Fibroblast of mammary gland (primary cell): ENCODE data around the gene MPI.

Source experiments
- DNase-seq: peaks from one replicate; pipeline ENCODE4 v3.0.0-alpha.2; 2010; ENCODE audit warnings: low read depth
- H3K4me3 ChIP-seq: 2 replicates; pipeline ENCODE4 v1.5.1; 2011; ENCODE audit warnings: low read depth, mild to moderate bottlenecking, low read length, moderate library complexity; ENCODE audit not compliant: control insufficient read depth
- CTCF ChIP-seq: conservative IDR thresholded peaks from 2 replicates; pipeline ENCODE4 v1.5.1; 2011; ENCODE audit warnings: low read depth, low read length, inconsistent platforms; ENCODE audit not compliant: control insufficient read depth, insufficient read depth

MPI gene

GRCh38 chr15:74843891-74844299 is 45.9 kb upstream of the MPI start:
- no peak overlapping the region for H3K4me3 ChIP-seq
- no peak for TF ChIP-seq CTCF
- DNase-seq = no peak

GRCh38 chr15:74844319-74845207 is 45.3 kb upstream of the MPI start:
- TF ChIP-seq CTCF = no peak
- DNase-seq = no peak
- H3K4me3 ChIP-seq = no peak overlapping the region

GRCh38 chr15:74845208-74845568 is 44.7 kb upstream of the MPI start:
- no peak for DNase-seq
- no peak overlapping the region for H3K4me3 ChIP-seq
- TF ChIP-seq CTCF = no peak

GRCh38 chr15:74845581-74845980 is 44.3 kb upstream of the MPI start:
- no peak for DNase-seq
- H3K4me3 ChIP-seq = no peak overlapping the region
- no peak for TF ChIP-seq CTCF

GRCh38 chr15:74847432-74847831 is 42.4 kb upstream of the MPI start:
- no peak for DNase-seq
- no peak for TF ChIP-seq CTCF

GRCh38 chr15:74850393-74850792 is 39.4 kb upstream of the MPI start:
- no peak for DNase-seq

More at GRCh38 chr15:74847432-74847831, 42.4 kb upstream of the MPI start:
- no peak overlapping the region for H3K4me3 ChIP-seq

More at GRCh38 chr15:74850393-74850792, 39.4 kb upstream of the MPI start:
- TF ChIP-seq CTCF = no peak
- H3K4me3 ChIP-seq = no peak overlapping the region
